ENCODE data around the gene ATOX1. TPM values are rescaled to one million over a fixed set of nuclear protein-coding genes. Genes with fewer than 3 reads are reported as not detected.
"Not testable (repeated sequence)": the region's sequence is repeated elsewhere in the genome, so short reads cannot be mapped to it uniquely, and the experiment has no call there.

Gene ATOX1
- total RNA-seq, 4 donors from 2014 or later: 43.7 to 108 (median 98.5) TPM

GRCh38 chr5:151798674-151799073 is 40.2 kb upstream of the ATOX1 start:
- 73 to 82% methylated on average over 3 of the region's 3 CpGs for WGBS, 2 donors
- Histone ChIP-seq H3K36me3 (peaks cover 4 to 99% (median 31%) of the 10 kb centered on the region in 3 donors), H3K27me3 (no peaks in the 10 kb centered on the region), H3K27ac (no peak overlapping the region), H3K4me3 (no peak overlapping the region), H3K4me1 (peaks cover 0 to 3% (median 0%) of the 10 kb centered on the region in 4 donors), H3K9me3 (no peaks in the 10 kb centered on the region)
- DNase-seq (ENCODE audit: low spot score in 2 of 2): no peak
- TF ChIP-seq EP300 (IDR thresholded peaks at IDR 0.05): no peak
- TF ChIP-seq POLR2A (IDR thresholded peaks at IDR 0.05): no peak
- no peak for TF ChIP-seq CTCF (IDR thresholded peaks at IDR 0.05)

DNA sequence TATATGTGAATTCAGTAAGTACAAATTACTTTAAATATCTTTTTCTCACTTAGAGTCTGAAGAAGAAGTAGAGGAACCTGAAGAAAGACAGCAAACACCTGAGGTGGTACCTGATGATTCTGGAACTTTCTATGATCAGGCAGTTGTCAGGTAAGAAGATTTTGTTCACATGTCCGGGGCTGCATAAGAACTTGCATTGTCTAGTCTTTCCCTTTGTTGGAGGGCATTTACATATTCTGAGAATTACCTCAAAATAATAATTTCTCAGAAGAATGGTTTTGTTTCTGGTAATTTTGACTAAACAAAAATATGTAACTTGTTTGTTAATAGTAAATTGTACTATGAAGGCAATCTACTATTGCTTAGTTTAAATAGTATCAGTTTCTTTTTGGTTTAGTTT is 37.0 kb upstream of the ATOX1 start:
- Histone ChIP-seq H3K4me3 (no peak overlapping the region), H3K27ac (no peak overlapping the region), H3K4me1 (peaks cover 0 to 6% (median 0%) of the 10 kb centered on the region in 4 donors), H3K27me3 (no peaks in the 10 kb centered on the region), H3K9me3 (no peaks in the 10 kb centered on the region), H3K36me3 (peaks cover 4 to 98% (median 18%) of the 10 kb centered on the region in 3 donors)
- DNase-seq (ENCODE audit: low spot score in 2 of 2): no peak
- WGBS, 2 donors: 92% methylated on average over 1 of the region's 1 CpG
- no peak for TF ChIP-seq POLR2A (IDR thresholded peaks at IDR 0.05)
- TF ChIP-seq CTCF (IDR thresholded peaks at IDR 0.05): no peak
- no peak for TF ChIP-seq EP300 (IDR thresholded peaks at IDR 0.05)

DNA sequence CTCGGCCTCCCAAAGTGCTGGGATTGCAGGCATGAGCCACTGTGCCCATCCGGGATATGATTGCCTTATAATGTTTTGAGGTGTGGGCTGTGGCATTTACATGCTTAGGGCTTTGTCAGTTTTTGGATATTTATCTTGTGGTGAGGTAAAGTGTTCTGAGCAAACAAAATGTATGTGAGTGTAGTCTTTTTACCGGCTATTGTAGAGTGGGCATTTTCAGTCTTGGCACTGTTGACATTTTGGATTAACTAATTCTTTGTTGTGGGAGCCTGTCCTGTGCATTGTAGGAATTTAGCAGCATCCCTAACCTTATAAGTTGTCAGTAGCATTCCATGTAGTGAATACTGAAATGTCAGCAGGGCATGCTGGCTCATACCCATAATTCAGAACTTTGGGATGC is 34.9 kb upstream of the ATOX1 start:
- Histone ChIP-seq H3K27ac (no peak overlapping the region), H3K27me3 (no peaks in the 10 kb centered on the region), H3K9me3 (no peaks in the 10 kb centered on the region), H3K4me3 (no peak overlapping the region), H3K4me1 (peaks cover 0 to 3% (median 0%) of the 10 kb centered on the region in 4 donors), H3K36me3 (peaks cover 4 to 97% (median 25%) of the 10 kb centered on the region in 3 donors)
- TF ChIP-seq EP300 (IDR thresholded peaks at IDR 0.05): no peak
- 92 to 98% methylated on average over 3 of the region's 3 CpGs for WGBS, 2 donors
- no peak for DNase-seq (ENCODE audit: low spot score in 2 of 2)

- WGBS, 2 donors: 77 to 80% methylated on average over 6 of the region's 6 CpGs
- H3K4me1 ChIP-seq: peaks cover 0 to 37% (median 12%) of the 10 kb centered on the region in 4 donors
- H3K4me3 ChIP-seq: no peak overlapping the region
- no peak for DNase-seq (ENCODE audit: low spot score in 2 of 2)
- TF ChIP-seq EP300 (IDR thresholded peaks at IDR 0.05) (no peak), CTCF (IDR thresholded peaks at IDR 0.05) (no peak), POLR2A (IDR thresholded peaks at IDR 0.05) (no peak)
- peaks cover 0 to 50% (median 7%) of the 10 kb centered on the region in 3 donors for H3K36me3 ChIP-seq
- no peaks in the 10 kb centered on the region for H3K27me3 ChIP-seq
- no peak overlapping the region for H3K27ac ChIP-seq
- no peaks in the 10 kb centered on the region for H3K9me3 ChIP-seq
Measured at GRCh38 chr5:151787817-151788216, 29.4 kb upstream of the ATOX1 start.

GRCh38 chr5:151786468-151786867 is 28.0 kb upstream of the ATOX1 start:
- Histone ChIP-seq H3K4me3 (no peak overlapping the region), H3K9me3 (no peaks in the 10 kb centered on the region), H3K27ac (no peak overlapping the region), H3K4me1 (peaks cover 0 to 47% (median 15%) of the 10 kb centered on the region in 4 donors), H3K36me3 (peaks cover 0 to 37% (median 7%) of the 10 kb centered on the region in 3 donors), H3K27me3 (no peaks in the 10 kb centered on the region)
- DNase-seq (ENCODE audit: low spot score in 2 of 2): no peak
- TF ChIP-seq POLR2A (IDR thresholded peaks at IDR 0.05) (no peak), CTCF (IDR thresholded peaks at IDR 0.05) (no peak), EP300 (IDR thresholded peaks at IDR 0.05) (no peak)
- WGBS, 2 donors: 81 to 82% methylated on average over 4 of the region's 4 CpGs

DNA sequence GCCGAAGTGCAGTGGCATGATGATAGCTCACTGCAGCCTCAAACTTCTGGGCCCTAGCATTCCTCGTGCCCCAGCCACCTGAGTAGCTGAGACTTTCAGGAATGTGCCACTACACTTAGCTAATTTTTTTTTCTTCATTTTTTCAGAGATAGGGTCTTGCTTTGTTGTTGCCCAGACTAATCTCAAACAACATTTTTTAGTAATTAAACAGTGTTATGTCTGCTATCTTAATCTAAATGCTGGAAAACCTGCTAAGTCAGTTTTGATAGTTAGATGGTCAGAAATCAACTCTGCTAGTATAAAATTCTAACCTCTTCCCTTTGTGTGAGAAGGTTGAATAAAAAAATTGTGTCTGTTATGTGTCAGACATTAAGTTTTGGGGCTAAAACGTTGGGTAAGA is 25.7 kb upstream of the ATOX1 start:
- Histone ChIP-seq H3K27ac (no peak overlapping the region), H3K4me3 (no peak overlapping the region), H3K9me3 (no peaks in the 10 kb centered on the region), H3K27me3 (no peaks in the 10 kb centered on the region), H3K4me1 (peaks cover 0 to 71% (median 27%) of the 10 kb centered on the region in 4 donors), H3K36me3 (peaks cover 0 to 15% (median 0%) of the 10 kb centered on the region in 3 donors)
- 70 to 71% methylated on average over 3 of the region's 3 CpGs for WGBS, 2 donors
- DNase-seq (ENCODE audit: low spot score in 2 of 2): no peak
- no peak for TF ChIP-seq POLR2A (IDR thresholded peaks at IDR 0.05)
- no peak for TF ChIP-seq EP300 (IDR thresholded peaks at IDR 0.05)
- TF ChIP-seq CTCF (IDR thresholded peaks at IDR 0.05): no peak

DNA sequence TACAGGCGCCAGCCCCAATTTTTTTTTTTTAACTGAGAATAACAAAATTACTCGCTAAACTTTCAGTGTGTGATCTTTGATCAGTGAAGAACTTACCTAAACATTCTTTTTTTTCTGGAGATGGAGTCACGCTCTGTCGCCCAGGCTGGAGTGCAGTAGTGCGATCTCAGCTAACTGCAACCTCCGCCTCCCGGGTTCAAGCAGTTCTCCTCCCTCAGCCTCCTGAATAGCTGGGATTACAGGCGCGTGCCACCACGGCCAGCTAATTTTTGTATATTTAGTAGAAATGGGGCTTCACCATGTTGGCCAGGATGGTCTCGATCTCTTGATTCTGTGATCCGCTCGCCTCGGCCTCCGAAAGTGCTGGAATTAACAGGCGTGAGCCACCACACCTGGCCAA is 25.2 kb upstream of the ATOX1 start:
- H3K27ac ChIP-seq; DNase-seq (ENCODE audit: low spot score in 2 of 2); H3K4me3 ChIP-seq; H3K27me3 ChIP-seq; H3K9me3 ChIP-seq: not testable (repeated sequence)
- WGBS, 2 donors: 95 to 97% methylated on average over 16 of the region's 16 CpGs
- Histone ChIP-seq H3K36me3 (peaks cover 0 to 14% (median 0%) of the 10 kb centered on the region in 3 donors), H3K4me1 (peaks cover 0 to 74% (median 27%) of the 10 kb centered on the region in 4 donors)
